Parathyroid adenoma (tissue), 2 donors: ENCODE measurements around the gene HBS1L.

Source experiments
- H2AFZ ChIP-seq: fragments of 300-600 bp; sonication (generic); one replicate; pipeline ENCODE4 v1.7.0; 2017; ENCODE audit warnings: antibody characterized with exemption, mild to moderate bottlenecking
- H3K27ac ChIP-seq: fragments of 300-600 bp; sonication (generic); one replicate; pipeline ENCODE4 v1.7.0; 2017
- H3K27me3 ChIP-seq: fragments of 300-600 bp; sonication (generic); one replicate; pipeline ENCODE4 v1.7.0; 2017; ENCODE audit warnings: low read length; ENCODE audit not compliant: control insufficient read depth, insufficient read depth
- H3K36me3 ChIP-seq: fragments of 300-600 bp; sonication (generic); one replicate; pipeline ENCODE4 v1.7.0; 2017; ENCODE audit warnings: low read length; ENCODE audit not compliant: control insufficient read depth, insufficient read depth
- H3K4me1 ChIP-seq: fragments of 300-600 bp; sonication (generic); one replicate; pipeline ENCODE4 v1.7.0; 2017; ENCODE audit warnings: control low read depth
- H3K4me2 ChIP-seq: fragments of 300-600 bp; sonication (generic); one replicate; pipeline ENCODE4 v1.7.0; 2017; ENCODE audit warnings: low read length
- H3K4me3 ChIP-seq: fragments of 300-600 bp; sonication (generic); one replicate; pipeline ENCODE4 v1.7.0; 2017; ENCODE audit warnings: low read depth, low read length
- H3K79me2 ChIP-seq: fragments of 300-600 bp; sonication (generic); one replicate; pipeline ENCODE4 v1.7.0; 2017; ENCODE audit warnings: control low read depth
- H3K9ac ChIP-seq: fragments of 300-600 bp; sonication (generic); one replicate; pipeline ENCODE4 v1.7.0; 2017; ENCODE audit warnings: mild to moderate bottlenecking
- H3K9me3 ChIP-seq: fragments of 300-600 bp; sonication (generic); one replicate; pipeline ENCODE4 v1.7.0; 2017; ENCODE audit warnings: low read length; ENCODE audit not compliant: control insufficient read depth
- CTCF ChIP-seq: fragments of 300-600 bp; sonication (generic); IDR thresholded peaks from one replicate; pipeline ENCODE4 v1.7.0; 2017; ENCODE audit warnings: antibody characterized with exemption, mild to moderate bottlenecking
- donor health status: primary hyperparathyroidism.

The HBS1L gene

DNA sequence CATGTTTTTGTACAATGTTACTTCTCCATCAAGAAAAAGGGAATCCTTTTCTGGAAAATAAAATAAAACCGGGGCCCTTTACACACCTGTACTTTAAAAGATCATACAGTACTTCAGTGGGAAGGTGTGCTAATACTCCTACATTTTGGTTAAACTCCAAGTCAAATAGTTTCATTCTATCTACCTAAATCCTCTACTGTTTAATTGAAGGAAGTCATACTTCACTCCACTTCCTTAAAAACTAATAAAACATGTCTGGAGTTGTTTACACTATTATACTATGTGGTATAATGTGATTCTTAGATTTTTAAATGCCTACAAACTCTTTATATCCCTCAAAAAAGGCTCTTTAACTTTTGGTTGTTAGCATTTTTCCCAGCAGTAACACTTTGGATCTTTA is 18.6 kb upstream of the HBS1L start:
- Histone ChIP-seq H3K4me2 (no peak overlapping the region), H3K36me3 (no peaks in the 10 kb centered on the region), H3K9me3 (no peaks in the 10 kb centered on the region), H3K4me1 (no peaks in the 10 kb centered on the region), H3K4me3 (no peak overlapping the region), H2AFZ (no peak overlapping the region), H3K27me3 (no peaks in the 10 kb centered on the region), H3K9ac (no peak overlapping the region), H3K27ac (no peak overlapping the region), H3K79me2 (no peaks in the 10 kb centered on the region)
- no peak for TF ChIP-seq CTCF

GRCh38 chr6:135072753-135073152 is 18.1 kb upstream of the HBS1L start:
- no peaks in the 10 kb centered on the region for H3K27me3 ChIP-seq
- H3K79me2 ChIP-seq, result no peaks in the 10 kb centered on the region
- no peak overlapping the region for H3K4me2 ChIP-seq
- no peaks in the 10 kb centered on the region for H3K4me1 ChIP-seq
- H3K9me3 ChIP-seq, result no peaks in the 10 kb centered on the region
- no peak overlapping the region for H3K4me3 ChIP-seq
- H2AFZ ChIP-seq, result no peak overlapping the region
- H3K27ac ChIP-seq, result no peak overlapping the region
- no peaks in the 10 kb centered on the region for H3K36me3 ChIP-seq
- TF ChIP-seq CTCF, result no peak
- H3K9ac ChIP-seq, result no peak overlapping the region

DNA sequence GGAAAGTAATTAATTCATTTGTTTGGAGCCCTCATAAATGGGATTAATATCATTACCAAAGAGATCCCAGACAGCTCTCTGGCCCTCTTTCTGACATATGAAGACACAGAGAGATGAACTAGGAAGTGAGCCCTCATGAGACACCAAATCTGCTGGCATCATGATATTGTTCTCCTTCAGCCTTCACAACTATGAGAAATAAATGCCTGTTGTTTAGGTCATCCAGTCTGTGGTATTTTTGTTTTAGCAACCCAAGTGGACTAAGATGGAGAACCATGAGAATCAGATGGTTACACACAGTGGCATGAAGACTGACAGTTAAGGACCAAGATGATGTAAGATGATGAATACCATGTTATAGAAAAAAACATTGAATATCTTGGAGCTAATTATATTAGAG is 16.9 kb upstream of the HBS1L start:
- H3K27ac ChIP-seq, result no peak overlapping the region
- no peaks in the 10 kb centered on the region for H3K4me1 ChIP-seq

DNA sequence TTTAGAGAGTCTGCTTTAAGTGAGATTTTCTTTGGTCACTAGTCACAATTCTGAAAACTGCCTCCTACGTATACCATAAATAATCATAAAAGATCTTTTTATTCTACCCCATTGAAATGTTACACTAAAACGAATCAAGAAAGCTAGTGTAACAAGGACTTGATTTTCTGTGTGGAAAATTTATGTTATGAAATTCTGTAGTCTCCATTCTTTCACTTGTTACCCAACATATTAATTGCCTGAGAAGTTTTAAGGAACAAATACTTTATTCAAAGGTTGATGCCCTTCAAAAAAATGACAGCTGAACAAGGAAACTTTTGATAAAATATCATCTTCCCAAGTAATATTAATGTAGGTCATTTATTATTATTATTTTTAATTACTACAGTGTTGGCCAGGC is 13.3 kb upstream of the HBS1L start:
- Histone ChIP-seq H3K4me3 (no peak overlapping the region), H3K27me3 (no peaks in the 10 kb centered on the region), H3K4me1 (no peaks in the 10 kb centered on the region), H3K36me3 (no peaks in the 10 kb centered on the region), H3K4me2 (no peak overlapping the region), H3K9me3 (no peaks in the 10 kb centered on the region), H3K79me2 (no peaks in the 10 kb centered on the region), H3K9ac (no peak overlapping the region), H3K27ac (no peak overlapping the region), H2AFZ (no peak overlapping the region)
- no peak for TF ChIP-seq CTCF

More for the DNA sequence above, 16.9 kb upstream of the HBS1L start:
- TF ChIP-seq CTCF, result no peak
- H3K79me2 ChIP-seq, result no peaks in the 10 kb centered on the region
- H3K4me3 ChIP-seq, result no peak overlapping the region
- H3K27me3 ChIP-seq, result no peaks in the 10 kb centered on the region
- H3K36me3 ChIP-seq, result no peaks in the 10 kb centered on the region
- no peak overlapping the region for H2AFZ ChIP-seq
- no peak overlapping the region for H3K4me2 ChIP-seq
- no peaks in the 10 kb centered on the region for H3K9me3 ChIP-seq
- H3K9ac ChIP-seq, result no peak overlapping the region

DNA sequence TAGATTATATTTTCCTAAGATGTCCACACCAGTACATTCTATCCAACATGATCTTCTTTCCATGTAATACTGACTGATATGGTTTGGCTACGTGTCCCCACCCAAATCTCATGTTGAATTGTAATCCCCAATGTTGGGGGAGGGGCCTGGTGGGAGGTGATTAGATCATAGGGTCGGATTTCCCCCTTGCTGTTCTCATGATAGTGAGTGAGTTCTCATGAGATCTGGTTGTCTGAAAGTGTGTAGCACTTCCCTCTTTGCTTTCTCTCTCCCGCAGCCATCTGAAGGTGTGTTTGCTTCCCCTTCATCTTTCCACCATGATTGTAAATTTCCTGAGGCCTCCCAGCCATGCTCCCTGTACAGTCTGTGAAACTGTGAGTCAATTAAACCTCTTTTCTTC is 12.2 kb upstream of the HBS1L start:
- no peak overlapping the region for H3K4me3 ChIP-seq
- H3K27me3 ChIP-seq, result no peaks in the 10 kb centered on the region
- no peaks in the 10 kb centered on the region for H3K4me1 ChIP-seq
- H3K36me3 ChIP-seq, result no peaks in the 10 kb centered on the region
- no peak overlapping the region for H3K27ac ChIP-seq
- no peak for TF ChIP-seq CTCF
- no peak overlapping the region for H3K4me2 ChIP-seq
- no peak overlapping the region for H3K9ac ChIP-seq
- H2AFZ ChIP-seq, result no peak overlapping the region
- H3K9me3 ChIP-seq, result no peaks in the 10 kb centered on the region
- no peaks in the 10 kb centered on the region for H3K79me2 ChIP-seq
